ENCODE data around the gene CH25H.
"Not testable (repeated sequence)": the region's sequence is repeated elsewhere in the genome, so short reads cannot be mapped to it uniquely, and the experiment has no call there.

Gene CH25H

DNA sequence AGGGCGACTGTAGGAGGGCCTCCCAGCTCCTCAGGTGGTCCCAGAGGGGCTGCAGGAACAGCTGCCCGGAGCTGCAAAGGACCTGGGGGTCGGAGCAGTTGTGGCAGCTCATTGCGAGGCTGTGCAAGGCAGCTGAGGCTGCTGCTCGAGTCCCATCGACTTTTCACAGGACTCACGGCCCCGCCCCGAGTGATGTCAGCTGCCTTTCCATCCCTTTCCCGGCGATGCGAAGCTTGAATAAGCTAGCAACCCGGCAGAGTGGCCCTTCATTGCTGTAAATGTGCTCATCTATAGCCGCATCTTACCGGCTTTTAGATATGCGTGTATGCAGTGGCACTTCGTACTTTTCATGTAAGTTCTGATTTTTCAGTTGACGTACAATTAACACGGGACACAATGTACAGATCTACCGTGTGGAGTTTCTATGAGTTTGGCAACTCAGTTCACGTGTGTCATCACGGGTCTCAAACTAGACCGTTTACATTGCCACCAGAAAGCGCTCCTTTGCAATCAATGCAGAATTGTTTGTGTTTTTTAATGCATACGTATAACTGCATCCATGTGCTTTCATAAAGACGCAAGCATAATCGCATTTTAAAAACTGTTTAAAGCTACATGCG, at the start of gene CH25H:
TSS of gene CH25H (minus strand) at position 137 of the 620 bp plus-strand sequence. CDS start at position 112, 25 bp downstream.
- no peak for DNase-seq

GRCh38 chr10:89256340-89256739, 49.2 kb upstream of the CH25H start:
- DNase-seq: no peak

- DNase-seq: no peak
Measured at GRCh38 chr10:89255793-89256192, 48.7 kb upstream of the CH25H start.

- not testable (repeated sequence) for DNase-seq
Measured at GRCh38 chr10:89255091-89255579, 48.0 kb upstream of the CH25H start.

- no peak for DNase-seq
Measured at GRCh38 chr10:89252225-89252585, 45.1 kb upstream of the CH25H start.

DNA sequence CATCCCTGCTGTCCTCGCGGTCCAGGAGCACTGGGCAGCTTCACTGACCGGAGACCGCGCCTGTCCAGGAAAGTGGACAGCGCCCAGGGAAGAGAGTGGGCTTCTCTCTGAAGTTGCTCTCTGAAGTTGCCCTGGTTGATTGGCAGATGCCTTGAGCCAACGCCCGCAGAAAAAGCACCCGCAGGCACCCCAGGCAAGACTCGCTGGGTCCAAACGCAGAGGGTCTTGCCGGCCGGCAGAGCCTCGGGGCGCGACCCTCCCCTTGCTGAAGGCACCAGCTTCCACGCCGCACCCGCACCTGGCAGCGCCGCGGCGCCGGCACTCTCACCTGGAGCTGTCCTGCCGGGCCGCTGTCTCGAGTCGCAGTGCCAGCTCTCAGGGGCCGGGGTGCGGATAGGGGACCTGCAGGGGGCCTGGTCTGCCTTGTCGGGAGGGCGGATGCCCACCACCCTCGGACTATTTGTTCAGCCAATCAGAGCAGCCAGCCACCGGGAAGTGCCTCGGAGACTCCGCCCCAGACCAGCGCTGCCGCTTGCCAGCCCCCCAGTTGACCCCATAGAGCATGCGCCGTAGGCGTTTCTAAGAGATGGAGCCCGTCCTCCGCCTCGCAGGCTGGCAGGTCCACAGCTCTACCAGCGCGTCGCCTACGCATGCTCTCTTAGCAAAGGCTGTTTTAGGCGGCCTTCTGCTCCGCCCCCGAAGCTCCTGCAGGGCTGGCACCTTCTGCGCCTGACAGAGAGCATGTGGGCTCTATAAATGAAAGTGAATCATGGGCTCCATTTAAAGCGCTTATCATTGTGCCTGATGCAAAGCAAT, 44.5 kb upstream of the CH25H start, which contains the start of gene LIPA:
TSS of gene LIPA (minus strand) at position 367 of the 816 bp plus-strand sequence. CDS start 4,127 bp downstream, outside the sequence.
- peak; percentile 94 for DNase-seq

DNA sequence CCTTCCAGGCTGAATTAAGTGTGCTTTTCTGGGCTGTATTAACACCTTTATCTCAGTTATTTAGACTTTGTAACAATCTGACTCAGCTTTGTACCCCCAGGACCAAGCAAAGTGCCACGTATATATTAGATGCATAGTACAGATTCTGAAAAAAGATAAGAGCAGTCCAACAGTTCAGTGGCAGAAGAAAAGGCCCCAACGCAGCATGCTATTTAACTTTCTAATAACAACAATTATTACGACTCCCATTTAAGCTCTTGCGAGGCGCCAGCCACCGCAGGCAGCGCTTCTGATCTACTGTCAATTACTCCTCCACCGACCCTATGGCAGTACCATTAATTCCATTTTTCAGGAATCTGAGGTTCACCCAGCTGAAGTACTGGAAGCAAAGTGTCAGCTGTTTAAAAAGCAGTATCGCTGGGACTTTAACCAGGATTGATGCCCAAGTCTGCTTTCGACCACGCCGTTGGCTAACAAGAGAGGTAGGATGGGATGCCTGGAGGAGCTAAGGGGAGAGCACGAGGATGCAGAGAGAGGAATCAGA, 43.8 kb upstream of the CH25H start:
- DNase-seq: no peak

DNA sequence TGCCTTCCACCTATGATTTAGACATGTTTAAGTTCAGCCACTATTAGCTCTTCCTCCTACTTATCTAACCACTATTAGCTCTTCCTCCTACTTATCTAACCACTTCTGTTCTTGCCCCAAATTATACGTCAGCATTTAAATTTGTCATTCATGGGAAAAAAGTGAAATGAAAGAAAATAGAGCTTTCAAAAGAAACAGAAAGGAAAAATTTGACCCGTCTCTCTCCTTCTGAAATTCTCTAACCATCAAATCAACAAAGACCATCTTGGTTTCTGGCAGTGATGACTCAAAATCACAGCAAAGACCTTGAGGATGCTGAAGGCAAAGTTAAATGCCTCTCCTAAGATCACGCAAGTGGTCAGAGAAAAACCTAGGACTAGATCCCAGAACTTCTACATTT, 41.9 kb upstream of the CH25H start:
- no peak for DNase-seq

GRCh38 chr10:89247623-89248022, 40.5 kb upstream of the CH25H start:
- not testable (repeated sequence) for DNase-seq

DNA sequence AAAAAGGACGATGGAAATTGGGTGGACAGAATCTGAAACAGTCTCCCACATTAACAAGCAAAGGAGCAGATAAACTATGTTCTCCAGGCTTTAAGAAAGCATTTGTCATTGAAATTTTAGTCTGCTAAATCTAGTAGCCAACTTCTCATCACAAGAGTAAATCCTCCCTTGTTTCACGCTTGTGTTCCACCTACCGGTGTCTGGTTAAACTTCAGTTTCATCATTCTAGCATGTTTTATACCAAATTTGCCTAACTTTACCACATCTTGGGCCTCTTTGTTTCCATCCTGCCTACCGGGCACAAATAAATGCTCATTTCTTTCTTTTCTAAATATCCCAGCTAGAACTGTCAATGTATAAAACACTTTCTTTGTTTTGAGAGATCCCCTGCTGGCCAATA, 38.7 kb upstream of the CH25H start:
- no peak for DNase-seq

DNA sequence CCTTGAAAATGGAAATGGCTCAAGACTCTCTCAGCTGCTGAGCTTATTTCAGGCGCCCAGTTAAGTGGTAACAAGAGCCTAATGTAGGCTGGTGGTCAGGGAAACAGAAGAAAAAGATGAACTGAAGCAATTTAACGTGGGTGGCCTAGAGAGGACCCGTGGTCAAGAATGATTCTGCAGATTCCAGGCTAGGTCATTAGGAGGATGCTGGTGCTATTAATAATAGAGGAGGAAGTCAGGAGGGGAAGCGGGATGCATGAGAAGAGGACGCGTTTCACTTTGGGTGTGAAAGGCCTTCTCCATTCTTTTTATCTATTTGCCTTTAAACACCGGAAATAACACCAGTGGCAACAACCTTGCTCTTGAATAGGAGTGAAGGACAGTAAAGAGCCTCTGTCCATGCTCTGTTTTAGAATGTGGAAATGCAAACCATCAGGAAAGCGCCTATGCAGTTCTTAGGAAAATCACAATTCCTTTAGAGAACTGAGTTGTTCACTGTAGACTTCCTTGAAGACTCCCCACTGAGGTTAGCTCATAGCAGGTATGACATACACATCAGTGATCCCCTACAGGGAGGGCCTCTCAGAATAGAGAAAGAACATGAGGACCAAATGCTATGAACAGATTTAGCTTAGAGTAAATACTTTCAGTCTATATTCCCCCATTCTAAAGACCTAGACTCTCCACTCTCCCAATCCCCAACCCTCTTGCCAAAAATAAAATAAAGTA, 35.9 kb upstream of the CH25H start:
- no peak for DNase-seq

DNA sequence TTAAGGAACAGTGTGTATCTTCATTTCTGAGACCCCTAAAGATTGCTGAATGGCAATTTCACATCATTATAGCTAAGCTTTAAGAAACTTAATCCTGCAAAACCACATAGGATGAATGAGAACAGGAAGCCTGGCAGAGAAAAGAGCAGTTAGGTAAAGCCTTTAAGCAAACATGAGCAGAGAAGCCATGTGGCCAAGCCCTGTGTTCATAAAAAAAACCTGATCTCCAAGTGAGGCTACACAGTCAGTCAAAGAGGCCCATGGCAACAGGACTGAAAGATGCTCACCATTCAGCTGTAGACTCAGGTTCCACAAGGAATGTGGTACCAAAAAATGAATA, 35.2 kb upstream of the CH25H start:
- DNase-seq: no peak

GRCh38 chr10:89241486-89242344, 34.6 kb upstream of the CH25H start:
- DNase-seq: no peak

GRCh38 chr10:89241026-89241425, 33.9 kb upstream of the CH25H start:
- DNase-seq: no peak

DNA sequence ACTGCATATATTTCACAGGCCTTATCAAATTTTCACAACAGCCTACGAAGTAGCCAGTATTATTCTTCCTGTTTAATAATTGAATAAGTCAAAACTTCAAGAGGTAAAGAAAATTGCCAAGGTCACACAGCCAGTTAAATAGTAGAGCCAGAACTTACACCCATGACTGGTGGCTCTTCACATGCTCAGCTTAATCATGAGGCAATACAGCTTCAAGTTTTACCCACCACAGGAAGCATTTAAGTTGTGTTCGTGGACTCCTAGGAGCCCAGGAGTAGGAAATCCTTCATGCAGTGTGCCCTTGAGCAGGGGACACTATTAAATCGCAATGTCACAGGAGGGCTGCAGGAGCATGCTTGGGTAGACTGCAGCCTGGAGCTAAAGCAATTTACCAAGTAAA, 33.4 kb upstream of the CH25H start:
- no peak for DNase-seq

DNA sequence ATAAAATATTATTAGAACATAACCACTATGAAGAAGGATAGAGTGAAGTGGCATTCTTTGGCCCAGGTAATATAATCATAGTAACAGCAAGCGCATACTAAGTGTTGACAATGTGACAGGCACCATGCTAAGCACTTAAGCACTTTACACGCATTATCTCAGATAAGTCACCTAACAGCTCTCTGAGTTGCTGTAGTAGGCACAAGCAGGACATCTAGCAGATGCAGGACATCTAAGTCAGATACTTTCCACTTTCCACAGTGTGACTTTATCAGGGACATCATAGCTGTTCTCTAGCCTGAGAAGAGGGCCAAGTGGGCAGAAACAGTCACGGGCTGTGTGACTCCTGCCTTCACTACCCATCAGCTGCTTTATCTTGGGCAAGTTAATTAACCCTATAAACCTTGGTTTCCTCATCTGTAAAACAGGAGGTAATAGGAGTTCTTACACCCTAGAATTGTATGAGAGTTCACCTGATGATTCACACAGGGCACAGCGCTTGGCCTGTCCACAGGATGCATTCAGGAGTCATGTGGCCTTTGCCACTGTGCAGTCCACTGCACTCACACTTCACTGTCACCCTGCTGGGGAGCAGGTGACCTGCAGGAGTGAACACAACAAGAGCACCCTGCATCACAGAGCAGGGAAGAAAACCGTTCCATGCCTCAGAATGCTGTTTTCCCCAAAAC, 32.0 kb upstream of the CH25H start:
- no peak for DNase-seq

DNA sequence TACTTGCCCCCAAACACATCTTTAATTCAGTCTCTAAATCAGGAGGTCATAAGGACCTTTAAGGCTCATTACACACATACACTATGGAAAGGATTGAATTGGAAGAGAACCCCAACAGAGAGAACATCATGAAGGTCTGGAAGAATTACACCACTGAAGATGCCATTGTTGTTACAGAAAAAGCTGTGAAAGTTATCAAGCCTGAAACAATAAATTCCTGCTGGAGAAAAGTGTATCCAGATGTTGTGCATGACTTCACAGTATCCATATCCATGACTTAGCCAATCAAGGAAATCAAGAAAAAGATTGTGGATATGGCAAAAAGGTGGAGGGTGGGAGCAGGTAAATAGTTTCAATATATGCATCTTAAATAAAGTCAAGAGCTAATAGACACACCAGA, 30.7 kb upstream of the CH25H start:
- no peak for DNase-seq

DNA sequence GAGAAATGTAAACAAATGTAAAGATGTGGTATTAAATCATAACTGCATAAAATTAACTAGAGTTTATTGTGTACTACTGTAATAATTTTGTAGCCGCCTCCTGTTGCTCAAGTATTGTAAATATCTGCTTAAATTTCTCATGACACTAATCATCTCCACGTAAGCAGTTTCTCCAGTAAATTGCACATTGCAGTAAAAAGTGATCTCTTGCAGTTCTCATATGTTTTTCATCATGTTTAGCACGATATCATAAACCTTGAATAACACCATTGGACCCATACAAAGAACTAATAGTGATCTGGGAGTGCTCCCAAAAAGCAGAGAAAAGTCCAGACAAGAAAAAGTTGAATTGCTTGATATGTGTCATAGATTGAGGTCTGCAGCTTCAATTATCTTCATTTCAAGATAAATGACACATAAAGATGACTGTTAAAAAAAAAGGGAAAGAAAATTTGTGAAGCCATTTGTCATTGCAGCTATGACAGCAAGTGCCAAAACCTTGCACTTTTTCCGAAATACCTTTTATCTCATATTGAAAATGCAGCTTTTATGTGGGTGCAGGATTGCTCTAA, 29.2 kb upstream of the CH25H start:
- DNase-seq: no peak

GRCh38 chr10:89235073-89235798, 28.1 kb upstream of the CH25H start:
- no peak for DNase-seq

- DNase-seq: no peak
Measured at GRCh38 chr10:89233033-89233432, 25.9 kb upstream of the CH25H start.

GRCh38 chr10:89228962-89229361, 21.8 kb upstream of the CH25H start:
- DNase-seq: no peak
